Measurements from ENCODE around the gene APOB. TPM values are rescaled to one million over a fixed set of nuclear protein-coding genes. Genes with fewer than 3 reads are reported as not detected.

APOB gene
- total RNA-seq, 1 donor: under 0.01 TPM

DNA sequence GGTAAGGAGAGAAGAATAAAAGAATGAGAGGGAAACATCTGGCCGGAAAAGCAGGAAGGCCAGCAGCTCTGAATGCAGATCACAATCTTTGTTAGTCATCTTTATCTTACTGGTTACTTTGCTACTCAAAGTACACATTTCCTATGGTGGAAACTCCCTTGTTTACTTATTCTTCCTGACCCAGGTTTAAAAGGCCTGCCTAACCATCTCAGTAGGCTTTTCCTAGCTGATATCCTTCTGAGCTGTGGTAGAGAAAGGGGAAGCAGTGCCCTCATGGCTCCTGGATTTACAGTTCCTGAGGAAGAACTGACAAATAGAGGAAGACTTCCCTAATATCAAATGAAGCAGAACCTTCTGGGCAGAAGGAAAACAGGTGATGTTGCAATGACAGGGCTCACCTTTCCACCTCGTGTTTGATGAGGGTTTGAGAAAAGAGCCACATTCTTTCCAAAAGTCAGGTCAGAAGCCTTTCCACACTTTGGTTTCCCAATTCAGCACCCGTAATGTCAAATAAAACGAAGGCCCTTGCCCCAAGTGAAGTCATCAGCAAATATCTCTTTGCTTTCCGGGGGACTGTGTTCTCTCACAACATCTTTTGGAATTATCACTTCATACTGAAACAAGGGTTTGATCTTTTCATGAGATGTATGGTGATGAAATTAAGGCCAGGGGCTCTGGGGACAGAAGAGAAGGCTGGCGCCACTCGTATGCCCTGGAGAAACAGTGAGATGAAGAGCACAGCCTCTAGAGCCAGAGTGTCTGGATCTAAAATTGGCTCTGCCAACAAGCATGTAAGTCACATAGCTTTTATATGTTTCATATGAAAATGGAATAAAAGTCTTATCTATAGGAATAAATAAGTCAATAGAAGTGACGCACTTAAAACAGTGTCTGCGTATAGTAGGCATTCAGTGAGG, 26.7 kb upstream of the APOB start:
- TF ChIP-seq, protein P1, sequence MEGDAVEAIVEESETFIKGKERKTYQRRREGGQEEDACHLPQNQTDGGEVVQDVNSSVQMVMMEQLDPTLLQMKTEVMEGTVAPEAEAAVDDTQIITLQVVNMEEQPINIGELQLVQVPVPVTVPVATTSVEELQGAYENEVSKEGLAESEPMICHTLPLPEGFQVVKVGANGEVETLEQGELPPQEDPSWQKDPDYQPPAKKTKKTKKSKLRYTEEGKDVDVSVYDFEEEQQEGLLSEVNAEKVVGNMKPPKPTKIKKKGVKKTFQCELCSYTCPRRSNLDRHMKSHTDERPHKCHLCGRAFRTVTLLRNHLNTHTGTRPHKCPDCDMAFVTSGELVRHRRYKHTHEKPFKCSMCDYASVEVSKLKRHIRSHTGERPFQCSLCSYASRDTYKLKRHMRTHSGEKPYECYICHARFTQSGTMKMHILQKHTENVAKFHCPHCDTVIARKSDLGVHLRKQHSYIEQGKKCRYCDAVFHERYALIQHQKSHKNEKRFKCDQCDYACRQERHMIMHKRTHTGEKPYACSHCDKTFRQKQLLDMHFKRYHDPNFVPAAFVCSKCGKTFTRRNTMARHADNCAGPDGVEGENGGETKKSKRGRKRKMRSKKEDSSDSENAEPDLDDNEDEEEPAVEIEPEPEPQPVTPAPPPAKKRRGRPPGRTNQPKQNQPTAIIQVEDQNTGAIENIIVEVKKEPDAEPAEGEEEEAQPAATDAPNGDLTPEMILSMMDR (IDR thresholded peaks at IDR 0.05; ENCODE audit: insufficient read depth, low read depth, low read length): no peak
- H3K4me3 ChIP-seq (ENCODE audit: low read depth, low read length): no peak overlapping the region
- no peak for DNase-seq (ENCODE audit: low read depth)

DNA sequence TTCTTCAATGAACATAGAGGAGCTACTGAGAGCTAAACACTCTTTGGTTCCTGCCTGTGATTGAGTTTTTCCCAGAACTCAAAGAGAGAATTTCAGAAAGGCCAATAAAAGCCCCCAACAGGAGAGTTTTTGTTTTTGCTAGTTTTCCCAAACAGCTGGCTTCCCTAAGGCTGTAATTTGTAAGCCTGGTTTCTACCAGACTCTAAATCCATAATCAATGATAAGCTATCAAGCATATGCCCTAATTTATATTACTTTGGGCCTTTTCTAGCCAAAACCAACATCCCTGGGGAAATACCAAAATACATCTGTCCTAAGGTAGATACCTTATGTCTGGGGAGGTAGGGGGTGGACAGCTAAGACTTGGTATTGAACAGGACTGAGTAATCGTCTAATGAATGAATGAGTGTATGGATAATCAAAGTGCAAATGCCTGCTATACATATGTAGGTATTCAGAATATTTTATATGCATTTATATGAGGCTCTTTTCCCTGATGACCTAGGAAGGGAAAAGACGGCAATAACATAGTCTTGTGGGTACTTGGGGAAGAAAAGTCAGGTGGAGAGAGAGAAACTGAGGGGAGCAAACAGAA, 26.0 kb upstream of the APOB start:
- no peak overlapping the region for H3K4me3 ChIP-seq (ENCODE audit: low read depth, low read length)
- TF ChIP-seq, protein P1 (IDR thresholded peaks at IDR 0.05; ENCODE audit: insufficient read depth, low read depth, low read length): no peak
- DNase-seq (ENCODE audit: low read depth): no peak

DNA sequence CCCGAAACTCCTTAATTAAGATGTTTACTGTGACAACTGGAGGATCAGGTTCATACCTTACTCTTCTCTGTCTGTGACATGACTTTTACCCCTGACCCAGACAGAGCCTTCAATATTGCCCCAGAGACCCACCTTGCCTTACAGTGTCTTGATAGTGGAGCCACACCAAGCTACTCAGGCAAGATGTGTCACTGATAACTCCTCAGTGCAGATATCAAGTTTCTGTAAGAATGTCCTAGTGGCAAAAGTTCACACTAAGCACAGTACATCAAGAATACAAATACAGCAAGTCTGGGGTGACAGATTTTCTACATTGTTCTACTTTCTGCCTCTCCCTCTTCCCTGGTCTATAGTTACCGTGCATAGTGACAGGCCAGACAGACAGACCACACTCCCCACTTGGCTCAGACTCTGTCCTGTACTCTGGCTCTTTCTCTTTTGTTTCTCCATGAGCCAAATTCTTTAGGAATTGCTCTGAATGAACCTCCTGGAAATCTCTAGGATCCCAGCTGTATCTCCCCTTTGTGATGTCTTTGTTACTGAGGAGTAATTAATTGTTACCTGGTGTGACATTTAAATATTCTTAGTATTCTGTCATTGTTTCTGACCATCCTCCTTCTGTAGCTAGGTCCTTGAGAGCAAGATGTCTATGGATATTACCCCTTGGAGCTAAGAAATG, 24.1 kb upstream of the APOB start:
- DNase-seq (ENCODE audit: low read depth): no peak
- H3K4me3 ChIP-seq (ENCODE audit: low read depth, low read length): no peak overlapping the region
- TF ChIP-seq, protein P1 (IDR thresholded peaks at IDR 0.05; ENCODE audit: insufficient read depth, low read depth, low read length): no peak

DNA sequence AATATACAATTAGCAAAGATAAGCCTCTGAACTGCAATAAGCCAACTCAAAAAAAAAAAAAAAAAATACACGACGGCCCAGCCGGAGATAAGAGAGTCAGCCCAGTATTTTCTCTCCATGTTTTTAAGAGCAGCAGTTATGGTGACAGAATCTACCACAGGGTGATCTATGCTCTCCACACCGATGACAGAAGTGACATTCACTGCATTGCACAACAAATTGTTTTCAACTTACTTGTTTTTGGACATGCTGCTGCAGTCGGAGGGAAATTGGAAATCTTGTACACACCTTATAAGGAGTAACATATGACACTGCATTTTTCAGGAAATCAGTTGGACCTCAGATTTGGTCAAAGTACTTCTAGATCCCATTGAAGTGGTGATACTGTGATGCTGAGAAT, 23.3 kb upstream of the APOB start:
- no peak for DNase-seq (ENCODE audit: low read depth)
- TF ChIP-seq, protein P1 (IDR thresholded peaks at IDR 0.05; ENCODE audit: insufficient read depth, low read depth, low read length): no peak

DNA sequence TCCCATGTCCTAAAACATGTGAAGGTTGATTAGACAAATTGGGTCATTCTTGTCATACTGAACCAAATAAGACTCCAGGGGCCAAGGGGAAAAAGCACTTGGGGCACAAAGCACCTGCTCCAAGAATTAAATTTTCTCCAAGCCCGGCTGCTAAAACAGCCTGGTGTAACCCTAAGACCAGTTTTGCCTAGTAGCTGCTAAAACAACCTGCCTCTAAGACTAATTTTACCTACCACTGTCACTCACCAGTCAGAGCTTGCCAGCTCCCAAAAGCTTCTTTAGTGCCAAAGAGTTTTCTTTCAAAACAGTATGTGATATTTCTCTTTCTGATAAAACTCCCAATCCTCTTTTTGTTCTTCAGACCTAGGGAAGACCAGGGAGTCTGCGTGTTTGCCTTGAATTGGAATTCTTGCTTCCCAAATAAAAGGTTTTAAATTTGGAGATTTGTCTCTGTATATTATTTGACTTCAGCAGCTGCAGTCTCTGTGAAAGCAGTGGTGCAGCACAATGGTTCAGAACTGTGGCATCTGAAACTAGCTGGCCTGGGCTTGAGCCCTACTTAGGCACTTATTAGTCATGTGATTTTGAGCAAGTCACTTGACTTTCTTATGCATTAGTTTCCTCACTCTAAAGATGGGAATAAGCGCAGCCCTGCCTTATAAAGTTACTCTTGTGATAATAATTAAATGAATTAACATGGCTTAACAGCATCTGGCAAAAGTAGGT, 16.2 kb upstream of the APOB start:
- TF ChIP-seq, protein P1 (IDR thresholded peaks at IDR 0.05; ENCODE audit: insufficient read depth, low read depth, low read length): no peak
- no peak for DNase-seq (ENCODE audit: low read depth)
- no peak overlapping the region for H3K4me3 ChIP-seq (ENCODE audit: low read depth, low read length)

More for the DNA sequence above, 23.3 kb upstream of the APOB start:
- H3K4me3 ChIP-seq (ENCODE audit: low read depth, low read length): no peak overlapping the region

DNA sequence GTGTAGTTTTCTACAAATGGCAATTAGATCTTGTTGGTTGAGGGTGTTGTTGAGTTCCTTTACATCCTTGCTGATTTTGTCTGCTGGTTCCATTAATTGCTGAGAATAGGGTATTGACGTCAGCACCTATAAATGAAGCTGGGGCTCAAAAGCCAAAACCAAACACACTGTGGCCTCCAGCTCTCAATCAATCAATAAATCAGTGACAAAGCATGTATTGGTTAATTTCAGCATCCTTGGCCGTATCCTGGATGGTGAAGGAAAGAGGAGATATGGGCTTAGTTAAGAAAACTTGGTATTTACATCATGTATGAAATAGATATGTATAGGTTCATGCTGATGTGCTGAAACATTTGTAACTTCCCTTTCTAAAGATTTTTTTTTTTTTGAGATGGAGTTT, 13.2 kb upstream of the APOB start:
- H3K4me3 ChIP-seq (ENCODE audit: low read depth, low read length): no peak overlapping the region
- DNase-seq (ENCODE audit: low read depth): no peak
- TF ChIP-seq, protein P1 (IDR thresholded peaks at IDR 0.05; ENCODE audit: insufficient read depth, low read depth, low read length): no peak
